Astrocyte of the spinal cord (primary cell): ENCODE measurements around the gene PLBD2.

Experiments
- DNase-seq: peaks from one replicate; pipeline ENCODE4 v3.0.0; 2011; ENCODE audit warnings: low read depth, low spot score
- H3K4me3 ChIP-seq: 2 replicates; pipeline ENCODE4 v1.5.1; 2011; ENCODE audit warnings: low read depth, mild to moderate bottlenecking, low read length, moderate library complexity
- CTCF ChIP-seq: IDR thresholded peaks from 2 replicates; pipeline ENCODE4 v1.5.1; 2012; ENCODE audit warnings: low read depth, mild to moderate bottlenecking, low read length, inconsistent platforms
- in situ Hi-C: cut with HindIII; loops from 2 replicates; pipeline ENCODE4 v1.10.0; 2017; ENCODE audit warnings: low sequenced_read_pairs

The PLBD2 gene

GRCh38 chr12:113386866-113387566 lies 28.6 kb downstream of the PLBD2 start:
- no peak overlapping the region for H3K4me3 ChIP-seq
- TF ChIP-seq CTCF = no peak
- in situ Hi-C loops = no loop called here
- no peak for DNase-seq

GRCh38 chr12:113387631-113388030 lies 29.2 kb downstream of the PLBD2 start:
- TF ChIP-seq CTCF = no peak
- no peak overlapping the region for H3K4me3 ChIP-seq
- in situ Hi-C loops = no loop called here
- no peak for DNase-seq

GRCh38 chr12:113388351-113388750 lies 30.0 kb downstream of the PLBD2 start:
- DNase-seq = no peak
- no peak overlapping the region for H3K4me3 ChIP-seq
- TF ChIP-seq CTCF = no peak
- in situ Hi-C loops = no loop called here

GRCh38 chr12:113390064-113391043 lies 32.0 kb downstream of the PLBD2 start:
- in situ Hi-C loops = no loop called here
- no peak for TF ChIP-seq CTCF
- no peak for DNase-seq
- H3K4me3 ChIP-seq = no peak overlapping the region

- DNase-seq = no peak
- H3K4me3 ChIP-seq = no peak overlapping the region
- in situ Hi-C loops = no loop called here
- TF ChIP-seq CTCF = no peak
These were observed 32.8 kb downstream of the PLBD2 start for GRCh38 chr12:113391145-113391544.

- no peak for TF ChIP-seq CTCF
- no peak overlapping the region for H3K4me3 ChIP-seq
- no peak for DNase-seq
- in situ Hi-C loops = no loop called here
These were observed 33.4 kb downstream of the PLBD2 start for GRCh38 chr12:113391650-113392337.
